ENCODE data around the gene LILRA5.

DNA sequence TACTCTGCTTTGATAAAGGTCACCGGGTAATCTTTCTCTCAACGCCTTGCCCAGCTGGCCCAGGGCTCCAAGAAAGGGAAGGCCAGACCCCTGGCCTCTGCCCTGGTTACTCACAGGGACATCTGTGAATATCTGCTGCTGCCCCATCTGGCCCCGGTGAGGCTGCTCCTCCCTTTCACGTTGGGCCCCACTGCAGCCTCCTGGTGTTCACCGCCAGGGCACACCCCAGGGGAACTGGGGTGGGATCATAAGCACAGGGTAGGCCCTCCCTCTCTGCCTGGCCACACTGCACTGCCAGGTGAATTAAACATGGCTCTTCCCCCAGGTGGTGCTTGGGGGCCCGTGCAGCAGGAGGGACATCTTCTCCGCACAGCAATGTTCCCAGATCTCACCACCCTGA is 39.1 kb upstream of the LILRA5 start:
- no peak for TF ChIP-seq POLR2A (IDR thresholded peaks at IDR 0.05; ENCODE audit: low read depth, low read length)
- no peak for TF ChIP-seq POLR2AphosphoS5 (IDR thresholded peaks at IDR 0.05; ENCODE audit: low read depth, low read length)
